Natural killer cell (primary cell): ENCODE data around the gene CHN2. TPM values are rescaled to one million over a fixed set of nuclear protein-coding genes. Genes with fewer than 3 reads are reported as not detected.
"Not testable (repeated sequence)": the region's sequence is repeated elsewhere in the genome, so short reads cannot be mapped to it uniquely, and the experiment has no call there.

Experiments
- ATAC-seq, 3 donors: fragments of 150-1000 bp in 2 of 3; fragments of 200-7000 bp in 1 of 3; cut with Tn5 transposase; 1 replicate in 1 of 3; 2 replicates in 2 of 3; pipeline ENCODE4 v1.10.0; 2021; ENCODE audit warnings: mild to moderate bottlenecking in 2 of 3, moderate library complexity in 2 of 3
- DNase-seq, 2 donors: peaks; one replicate each; pipeline versions ENCODE4 v3.0.0 to v3.0.0-alpha.2; 2013 to 2021; ENCODE audit warnings: mixed read lengths in 1 of 2
- H3K27ac ChIP-seq: one replicate; pipeline ENCODE4 v1.5.1; 2013; ENCODE audit warnings: mild to moderate bottlenecking, low read length
- H3K27me3 ChIP-seq: one replicate; pipeline ENCODE4 v1.6.1; 2013; ENCODE audit warnings: low read length; ENCODE audit not compliant: control insufficient read depth, insufficient read depth
- H3K36me3 ChIP-seq: one replicate; pipeline ENCODE4 v1.6.1; 2013; ENCODE audit warnings: low read length; ENCODE audit not compliant: control insufficient read depth, insufficient read depth
- H3K4me1 ChIP-seq: one replicate; pipeline ENCODE4 v1.6.1; 2013; ENCODE audit warnings: low read length; ENCODE audit not compliant: control insufficient read depth, insufficient read depth
- H3K4me3 ChIP-seq: one replicate; pipeline ENCODE4 v1.5.1; 2013; ENCODE audit warnings: low read length
- H3K9me3 ChIP-seq: one replicate; pipeline ENCODE4 v1.6.1; 2013; ENCODE audit warnings: low read length; ENCODE audit not compliant: control insufficient read depth, insufficient read depth
- H3K27ac Mint-ChIP-seq, 2 donors: one replicate each; pipeline ENCODE4 v1.8.0; 2022; ENCODE audit warnings: mild to moderate bottlenecking in 2 of 2, mixed read lengths in 2 of 2, moderate library complexity in 1 of 2
- H3K27me3 Mint-ChIP-seq, 2 donors: one replicate each; pipeline ENCODE4 v1.8.0; 2022; ENCODE audit warnings: low read depth in 2 of 2, mixed read lengths in 2 of 2
- H3K36me3 Mint-ChIP-seq: one replicate; pipeline ENCODE4 v1.8.0; 2022; ENCODE audit warnings: mixed read lengths
- H3K4me1 Mint-ChIP-seq, 2 donors: one replicate each; pipeline ENCODE4 v1.8.0; 2022; ENCODE audit warnings: mixed read lengths in 2 of 2
- H3K4me3 Mint-ChIP-seq: one replicate; pipeline ENCODE4 v1.8.0; 2022; ENCODE audit warnings: mild to moderate bottlenecking, moderate library complexity, mixed read lengths
- H3K9me3 Mint-ChIP-seq, 2 donors: one replicate each; pipeline ENCODE4 v1.8.0; 2022; ENCODE audit warnings: mixed read lengths in 2 of 2
- WGBS: methylation state at CpG from one replicate; pipeline ENCODE4 v1.1.7; 2013; ENCODE audit warnings: missing lambda C conversion rate; ENCODE audit not compliant: insufficient coverage; 5-methylcytosine and 5-hydroxymethylcytosine counted together
- intact Hi-C: fragments of 100-400 bp; cut with micrococcal nuclease; formaldehyde crosslinking; loops from one replicate; pipeline ENCODE4 v1.14.2; 2022
- total RNA-seq, 4 donors: library from RNA; stranded (reverse); fragments of 120-200 nt in 1 of 4; gene quantifications; one replicate each; pipeline versions ENCODE4 v1.2.3 to v1.2.4, GENCODE V29; 2013 to 2022
- TF ChIP-seq, protein P1 (sequence below): fragments of 200-600 bp; IDR thresholded peaks from one replicate; pipeline ENCODE4 v1.8.0; 2022; ENCODE audit warnings: antibody characterized with exemption

CHN2 gene
- total RNA-seq, 3 donors from 2014 or later (not counting 1 experiment from before 2014, with no cell fraction given): 23.2 to 40.6 (median 30.2) TPM

DNA sequence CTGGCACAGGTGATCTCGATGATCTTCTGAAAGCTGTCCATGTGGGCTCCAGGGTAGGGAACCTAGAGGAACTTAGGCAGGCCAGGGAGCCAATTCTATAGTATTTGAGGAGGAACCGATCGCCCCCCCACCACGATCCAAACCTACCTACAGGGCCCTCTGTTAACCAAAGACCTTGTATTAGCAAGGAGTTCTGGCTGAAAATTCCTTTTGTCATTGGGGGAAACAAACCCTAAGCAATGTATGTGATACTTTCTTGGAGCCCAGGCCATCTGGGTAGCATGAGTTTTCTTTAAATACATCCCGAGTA, 62.1 kb downstream of the CHN2 start:
- TF ChIP-seq, protein P1, sequence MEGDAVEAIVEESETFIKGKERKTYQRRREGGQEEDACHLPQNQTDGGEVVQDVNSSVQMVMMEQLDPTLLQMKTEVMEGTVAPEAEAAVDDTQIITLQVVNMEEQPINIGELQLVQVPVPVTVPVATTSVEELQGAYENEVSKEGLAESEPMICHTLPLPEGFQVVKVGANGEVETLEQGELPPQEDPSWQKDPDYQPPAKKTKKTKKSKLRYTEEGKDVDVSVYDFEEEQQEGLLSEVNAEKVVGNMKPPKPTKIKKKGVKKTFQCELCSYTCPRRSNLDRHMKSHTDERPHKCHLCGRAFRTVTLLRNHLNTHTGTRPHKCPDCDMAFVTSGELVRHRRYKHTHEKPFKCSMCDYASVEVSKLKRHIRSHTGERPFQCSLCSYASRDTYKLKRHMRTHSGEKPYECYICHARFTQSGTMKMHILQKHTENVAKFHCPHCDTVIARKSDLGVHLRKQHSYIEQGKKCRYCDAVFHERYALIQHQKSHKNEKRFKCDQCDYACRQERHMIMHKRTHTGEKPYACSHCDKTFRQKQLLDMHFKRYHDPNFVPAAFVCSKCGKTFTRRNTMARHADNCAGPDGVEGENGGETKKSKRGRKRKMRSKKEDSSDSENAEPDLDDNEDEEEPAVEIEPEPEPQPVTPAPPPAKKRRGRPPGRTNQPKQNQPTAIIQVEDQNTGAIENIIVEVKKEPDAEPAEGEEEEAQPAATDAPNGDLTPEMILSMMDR: no peak
- WGBS: 95% methylated on average over 5 of the region's 5 CpGs
- H3K4me3 ChIP-seq: no peak overlapping the region
- Mint-ChIP-seq H3K27ac (no peak overlapping the region), H3K36me3 (no peaks in the 10 kb centered on the region), H3K4me1 (peaks cover 31 to 37% of the 10 kb centered on the region in 2 donors), H3K9me3 (no peaks in the 10 kb centered on the region), H3K27me3 (peaks cover 0 to 2% of the 10 kb centered on the region in 2 donors), H3K4me3 (no peak overlapping the region)
- intact Hi-C loops: no loop called here
- DNase-seq (no peak), ATAC-seq (no peak)
- peaks cover 3% of the 10 kb centered on the region for H3K4me1 ChIP-seq
- no peak overlapping the region for H3K27ac ChIP-seq
- no peaks in the 10 kb centered on the region for H3K9me3 ChIP-seq
- H3K36me3 ChIP-seq: no peaks in the 10 kb centered on the region
- H3K27me3 ChIP-seq: no peaks in the 10 kb centered on the region

DNA sequence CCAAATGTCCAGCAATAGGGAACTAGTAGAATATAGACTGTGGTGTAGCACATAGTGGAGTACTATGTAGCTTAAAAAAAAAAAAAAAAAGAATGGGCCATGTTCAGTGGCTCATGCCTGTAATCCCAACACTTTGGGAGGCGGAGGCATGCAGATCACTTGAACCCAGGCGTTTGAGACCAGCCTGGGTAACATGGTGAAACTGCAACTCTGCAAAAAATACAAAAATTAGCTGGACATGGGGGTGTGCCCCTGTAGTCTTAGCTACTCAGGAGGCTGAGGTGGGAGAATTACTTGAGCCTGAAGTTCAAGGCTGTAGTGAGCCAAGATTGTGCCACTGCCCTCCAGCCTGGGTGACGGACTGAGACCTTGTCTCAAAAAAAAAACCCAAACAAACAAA, 64.4 kb downstream of the CHN2 start:
- peaks cover 11% of the 10 kb centered on the region for H3K4me1 ChIP-seq
- peaks cover 0 to 2% of the 10 kb centered on the region in 2 donors for H3K27me3 Mint-ChIP-seq
- no peak overlapping the region for H3K4me3 ChIP-seq
- H3K9me3 ChIP-seq: no peaks in the 10 kb centered on the region
- WGBS: 94% methylated on average over 2 of the region's 3 CpGs
- no peak overlapping the region for H3K4me3 Mint-ChIP-seq
- no peaks in the 10 kb centered on the region for H3K36me3 Mint-ChIP-seq
- ATAC-seq (no peak), DNase-seq (no peak)
- H3K27ac Mint-ChIP-seq: no peak overlapping the region
- peaks cover 46 to 47% of the 10 kb centered on the region in 2 donors for H3K4me1 Mint-ChIP-seq
- TF ChIP-seq, protein P1: no peak
- no peaks in the 10 kb centered on the region for H3K9me3 Mint-ChIP-seq
- intact Hi-C loops: no loop called here
- no peak overlapping the region for H3K27ac ChIP-seq
- no peaks in the 10 kb centered on the region for H3K36me3 ChIP-seq
- no peaks in the 10 kb centered on the region for H3K27me3 ChIP-seq

DNA sequence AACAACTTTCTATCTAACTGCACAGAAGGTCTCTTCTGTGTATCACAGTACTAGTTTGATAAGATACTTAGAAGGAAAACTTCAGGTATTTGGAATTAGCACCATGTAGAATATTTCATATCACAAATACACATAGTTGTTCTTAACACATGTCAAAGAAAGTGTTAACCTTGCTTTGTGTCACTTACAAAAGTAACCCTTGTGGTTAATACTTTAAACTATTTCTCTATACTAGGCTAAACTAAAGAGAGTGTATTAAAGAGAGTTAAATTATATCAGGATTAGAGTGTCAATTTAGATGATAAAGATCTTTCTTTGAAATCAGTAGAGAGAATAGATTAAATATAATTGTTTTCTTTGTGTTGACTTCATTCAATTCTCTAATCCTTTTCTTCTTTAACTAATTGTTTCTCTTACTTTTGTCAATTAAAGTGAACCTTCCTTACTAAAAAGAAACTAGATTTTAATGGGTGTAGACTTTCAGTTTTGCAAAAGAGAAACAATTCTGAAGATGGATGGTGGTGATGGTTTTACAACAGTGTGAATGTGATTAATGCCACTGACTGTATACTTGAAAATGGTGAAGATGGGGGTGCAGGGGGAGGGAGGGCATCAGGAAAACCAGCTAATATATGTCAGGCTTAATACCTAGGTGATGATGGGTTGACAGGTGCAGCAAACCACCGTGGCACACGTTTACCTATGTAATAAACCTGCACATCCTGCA, 67.8 kb downstream of the CHN2 start:
- Histone ChIP-seq H3K27me3 (no peaks in the 10 kb centered on the region), H3K36me3 (no peaks in the 10 kb centered on the region), H3K4me3 (no peak overlapping the region), H3K4me1 (peaks cover 13% of the 10 kb centered on the region), H3K27ac (no peak overlapping the region), H3K9me3 (no peaks in the 10 kb centered on the region)
- no peaks in the 10 kb centered on the region for H3K9me3 Mint-ChIP-seq
- intact Hi-C loops: loop anchor here (2.0 kb wide), 1 partner anchor 74 kb away; no protein-coding TSS in a partner anchor
- ATAC-seq: peak; percentile 75 to 84 (median 84)
- TF ChIP-seq, protein P1: no peak
- no peaks in the 10 kb centered on the region for H3K36me3 Mint-ChIP-seq
- H3K4me3 Mint-ChIP-seq: peak overlapping the region; percentile 52
- H3K27me3 Mint-ChIP-seq: no peaks in the 10 kb centered on the region
- WGBS: no CpG with 5 or more reads among the region's 2 CpGs
- H3K27ac Mint-ChIP-seq: peak overlapping the region; percentile 63 to 68
- no peak for DNase-seq
- H3K4me1 Mint-ChIP-seq: peaks cover 37 to 39% of the 10 kb centered on the region in 2 donors

DNA sequence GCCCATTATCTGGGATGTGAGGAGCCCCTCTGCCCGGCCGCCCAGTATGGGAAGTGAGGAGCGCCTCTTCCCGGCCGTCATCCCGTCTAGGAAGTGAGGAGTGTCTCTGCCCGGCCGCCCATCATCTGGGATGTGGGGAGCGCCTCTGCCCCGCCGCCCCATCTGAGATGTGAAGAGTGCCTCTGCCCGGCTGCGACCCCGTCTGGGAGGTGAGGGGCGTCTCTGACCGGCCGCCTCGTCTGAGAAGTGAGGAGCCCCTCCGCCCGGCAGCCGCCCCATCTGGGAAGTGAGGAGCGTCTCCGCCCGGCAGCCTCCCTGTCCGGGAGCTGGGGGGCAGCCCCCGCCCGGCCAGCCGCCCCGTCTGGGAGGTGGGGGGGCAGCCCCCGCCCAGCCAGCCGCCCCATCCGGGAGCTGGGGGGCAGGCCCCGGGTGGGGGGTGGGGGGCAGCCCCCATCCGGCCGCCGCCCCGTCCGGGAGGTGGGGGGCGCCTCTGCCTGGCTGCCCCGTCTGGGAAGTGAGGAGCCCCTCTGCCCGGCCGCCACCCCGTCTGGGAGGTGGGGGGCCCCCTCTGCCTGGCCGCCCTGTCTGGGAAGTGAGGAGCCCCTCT, 69.1 kb downstream of the CHN2 start:
- not testable (repeated sequence) for ATAC-seq, H3K27me3 ChIP-seq, H3K27me3 Mint-ChIP-seq, H3K36me3 ChIP-seq, H3K27ac Mint-ChIP-seq, DNase-seq, H3K4me3 ChIP-seq, H3K9me3 Mint-ChIP-seq, H3K36me3 Mint-ChIP-seq, H3K4me3 Mint-ChIP-seq, H3K27ac ChIP-seq, H3K9me3 ChIP-seq
- H3K4me1 Mint-ChIP-seq: peaks cover 27 to 29% of the 10 kb centered on the region in 2 donors
- intact Hi-C loops: loop anchor here (2.0 kb wide), 1 partner anchor 73 kb away; no protein-coding TSS in a partner anchor
- H3K4me1 ChIP-seq: peaks cover 13% of the 10 kb centered on the region
- 98% methylated on average over 43 of the region's 44 CpGs for WGBS
